Measurements from ENCODE around the gene ELFN2.

ELFN2 gene

GRCh38 chr22:37443977-37444376 lies 16.7 kb upstream of the ELFN2 start:
- TF ChIP-seq REST (IDR thresholded peaks at IDR 0.05; ENCODE audit: insufficient read depth in 1 of 2, low read depth in 2 of 2, low read length in 2 of 2): no peak

- TF ChIP-seq FOXP2 (optimal IDR thresholded peaks at IDR 0.05; ENCODE audit: borderline replicate concordance, extremely low read depth, extremely low read length, insufficient read depth) (no peak), POLR2AphosphoS5 (IDR thresholded peaks at IDR 0.05; ENCODE audit: low read depth, low read length) (no peak), REST (IDR thresholded peaks at IDR 0.05; ENCODE audit: insufficient read depth in 1 of 2, low read depth in 2 of 2, low read length in 2 of 2) (no peak), TAF1 (IDR thresholded peaks at IDR 0.05; ENCODE audit: borderline replicate concordance, insufficient read depth, low read length) (no peak), SIN3A (IDR thresholded peaks at IDR 0.05; ENCODE audit: borderline replicate concordance, insufficient read depth, low read length) (no peak)
These were observed 15.8 kb upstream of the ELFN2 start for GRCh38 chr22:37443086-37443485.

GRCh38 chr22:37442537-37442936 lies 15.3 kb upstream of the ELFN2 start:
- TF ChIP-seq TAF1 (IDR thresholded peaks at IDR 0.05; ENCODE audit: borderline replicate concordance, insufficient read depth, low read length): no peak
- no peak for TF ChIP-seq SIN3A (IDR thresholded peaks at IDR 0.05; ENCODE audit: borderline replicate concordance, insufficient read depth, low read length)
- no peak for TF ChIP-seq FOXP2 (optimal IDR thresholded peaks at IDR 0.05; ENCODE audit: borderline replicate concordance, extremely low read depth, extremely low read length, insufficient read depth)
- no peak for TF ChIP-seq POLR2AphosphoS5 (IDR thresholded peaks at IDR 0.05; ENCODE audit: low read depth, low read length)
- TF ChIP-seq REST (IDR thresholded peaks at IDR 0.05; ENCODE audit: insufficient read depth in 1 of 2, low read depth in 2 of 2, low read length in 2 of 2): no peak

- TF ChIP-seq REST (IDR thresholded peaks at IDR 0.05; ENCODE audit: insufficient read depth in 1 of 2, low read depth in 2 of 2, low read length in 2 of 2) (no peak), POLR2AphosphoS5 (IDR thresholded peaks at IDR 0.05; ENCODE audit: low read depth, low read length) (no peak), TAF1 (IDR thresholded peaks at IDR 0.05; ENCODE audit: borderline replicate concordance, insufficient read depth, low read length) (no peak), SIN3A (IDR thresholded peaks at IDR 0.05; ENCODE audit: borderline replicate concordance, insufficient read depth, low read length) (no peak), FOXP2 (optimal IDR thresholded peaks at IDR 0.05; ENCODE audit: borderline replicate concordance, extremely low read depth, extremely low read length, insufficient read depth) (no peak)
These were observed 14.9 kb upstream of the ELFN2 start for GRCh38 chr22:37442135-37442534.

GRCh38 chr22:37440875-37441274 lies 13.6 kb upstream of the ELFN2 start:
- TF ChIP-seq TAF1 (IDR thresholded peaks at IDR 0.05; ENCODE audit: borderline replicate concordance, insufficient read depth, low read length) (no peak), POLR2AphosphoS5 (IDR thresholded peaks at IDR 0.05; ENCODE audit: low read depth, low read length) (no peak), SIN3A (IDR thresholded peaks at IDR 0.05; ENCODE audit: borderline replicate concordance, insufficient read depth, low read length) (no peak), FOXP2 (optimal IDR thresholded peaks at IDR 0.05; ENCODE audit: borderline replicate concordance, extremely low read depth, extremely low read length, insufficient read depth) (no peak), REST (IDR thresholded peaks at IDR 0.05; ENCODE audit: insufficient read depth in 1 of 2, low read depth in 2 of 2, low read length in 2 of 2) (no peak)

Measured in PFSK-1 (cell line).